GM18498 (cell line): ENCODE results near the gene PARG.
"Not testable (repeated sequence)": the region's sequence is repeated elsewhere in the genome, so short reads cannot be mapped to it uniquely, and the experiment has no call there.

Source experiments
- ATAC-seq: cut with Tn5 transposase; IDR thresholded peaks from one replicate; pipeline ENCODE4 v1.9.1; 2021; ENCODE audit warnings: mild to moderate bottlenecking, moderate library complexity; ENCODE audit not compliant: unreplicated experiment

Gene PARG

GRCh38 chr10:49833168-49833567, 108.7 kb downstream of the PARG start:
- no peak for ATAC-seq

DNA sequence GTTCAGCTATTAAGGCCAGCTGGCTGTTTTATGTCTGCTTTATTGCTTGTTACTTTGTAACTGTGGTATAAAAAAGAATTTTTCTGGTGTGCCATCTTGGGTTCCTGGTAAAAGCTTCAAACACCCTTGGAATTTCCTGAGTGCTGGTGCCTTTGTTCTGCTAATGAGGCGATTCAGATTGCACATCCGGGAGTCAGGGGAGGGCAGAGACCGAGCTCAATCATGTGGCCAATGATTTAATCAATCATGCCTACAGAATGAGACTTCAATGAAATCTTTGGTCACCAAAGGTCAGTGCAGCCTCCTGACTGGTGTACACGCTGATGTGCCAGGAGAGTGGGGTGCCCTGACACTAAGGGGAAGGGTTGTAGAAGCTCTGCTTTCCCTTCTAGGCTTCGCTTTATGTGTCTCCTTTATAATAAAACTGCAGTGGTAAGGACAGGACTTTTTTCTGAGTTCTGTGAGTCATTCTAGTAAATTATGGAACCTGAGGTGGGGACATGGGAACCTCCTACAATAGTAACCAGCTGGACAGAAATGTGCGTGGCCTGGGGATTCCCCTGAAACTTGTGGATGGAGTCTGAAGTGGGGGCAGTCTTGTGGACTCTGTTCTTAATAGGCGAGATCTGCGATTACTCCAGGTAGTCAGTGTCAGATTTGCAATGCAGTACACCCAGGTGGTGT, 110.3 kb downstream of the PARG start:
- no peak for ATAC-seq

DNA sequence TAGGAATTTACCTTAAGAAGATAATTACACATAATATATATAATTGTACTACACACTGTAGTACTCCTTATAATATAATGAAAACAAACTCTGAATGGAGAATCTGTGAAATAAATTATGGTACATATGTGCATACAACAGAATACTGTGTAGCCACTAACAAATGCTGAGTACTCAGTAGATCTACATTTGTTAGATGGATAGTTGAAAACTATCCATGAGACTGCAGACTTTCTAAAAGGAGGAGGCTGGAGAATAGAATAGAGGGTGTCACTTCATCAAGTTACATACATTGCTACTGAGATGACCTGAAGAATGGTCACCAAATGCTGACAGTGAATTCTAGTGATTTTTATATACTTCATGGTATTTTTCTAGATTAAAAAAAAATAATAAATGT, 111.0 kb downstream of the PARG start:
- ATAC-seq: no peak

GRCh38 chr10:49830016-49830415, 111.8 kb downstream of the PARG start:
- ATAC-seq: no peak

DNA sequence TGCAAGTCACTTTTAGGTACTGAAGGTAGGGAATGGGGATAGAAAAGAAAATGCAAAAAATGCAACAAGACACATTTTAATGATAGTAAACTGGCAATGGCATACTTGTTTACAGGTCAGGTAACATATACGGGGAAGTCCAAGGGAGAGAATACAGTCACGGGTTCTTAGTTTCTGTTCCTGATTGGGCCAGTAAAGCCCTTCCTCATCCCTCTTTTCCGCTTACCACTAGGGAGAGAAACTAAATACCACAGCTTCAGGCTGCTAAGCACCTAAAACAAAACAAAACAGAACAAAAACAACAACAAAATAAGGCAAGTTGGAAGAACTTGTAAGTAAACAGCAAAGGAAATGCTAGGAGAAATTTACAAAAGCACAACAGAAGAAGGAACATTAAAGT, 114.5 kb downstream of the PARG start:
- ATAC-seq: no peak

DNA sequence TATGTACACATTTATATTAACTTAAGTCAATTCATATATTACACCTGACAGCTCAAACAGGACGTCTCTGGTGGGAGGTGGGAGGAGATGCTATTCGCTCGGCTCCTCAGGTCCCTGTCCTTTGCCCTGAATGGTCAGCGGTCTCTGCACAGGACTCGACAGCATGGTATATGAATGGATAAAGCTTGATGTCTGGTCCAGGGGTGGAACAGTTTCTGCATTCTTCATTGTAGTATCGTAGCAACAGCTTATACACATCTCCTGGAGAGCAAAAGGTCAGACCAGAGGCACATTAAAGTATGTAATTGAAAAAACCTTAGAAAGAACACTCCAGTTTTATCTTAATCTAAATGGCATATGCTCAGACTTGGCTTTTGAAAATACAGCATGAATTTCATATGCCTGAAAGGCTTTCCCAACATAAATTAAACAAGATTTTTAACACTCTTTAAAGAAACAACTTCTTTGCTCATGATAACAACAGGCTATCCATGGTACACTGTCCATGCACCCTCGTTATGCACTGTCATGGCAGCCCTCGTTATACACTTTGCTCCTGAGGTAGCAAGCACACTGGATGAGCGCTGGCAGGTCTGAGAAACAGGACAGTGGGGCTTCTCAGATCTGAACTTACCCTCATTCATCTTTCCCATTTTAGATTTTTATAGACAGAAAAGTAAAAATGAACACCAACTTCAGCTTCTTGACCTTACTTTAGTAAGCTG, 122.4 kb downstream of the PARG start:
- no peak for ATAC-seq

DNA sequence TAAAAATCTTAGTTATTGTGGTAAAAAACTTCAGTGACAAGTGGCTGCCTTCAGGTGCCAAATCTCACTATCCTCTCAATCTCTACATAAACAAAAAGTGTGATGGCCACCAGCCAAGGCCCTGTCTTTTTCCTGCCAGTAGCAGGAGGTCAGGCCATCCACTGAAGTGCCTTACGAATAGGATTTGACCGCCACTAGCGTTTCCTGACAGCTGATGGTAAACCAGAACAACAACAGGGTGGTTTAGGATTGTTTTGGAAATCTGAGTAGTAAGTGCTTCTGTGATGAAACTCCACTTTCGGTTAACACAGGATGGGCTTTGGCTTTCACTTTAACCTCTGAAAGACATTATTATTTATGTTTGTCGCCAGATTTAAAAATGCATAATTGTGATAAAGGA, 124.0 kb downstream of the PARG start:
- ATAC-seq: no peak

- no peak for ATAC-seq
These were observed 137.8 kb downstream of the PARG start for GRCh38 chr10:49803988-49804387.

DNA sequence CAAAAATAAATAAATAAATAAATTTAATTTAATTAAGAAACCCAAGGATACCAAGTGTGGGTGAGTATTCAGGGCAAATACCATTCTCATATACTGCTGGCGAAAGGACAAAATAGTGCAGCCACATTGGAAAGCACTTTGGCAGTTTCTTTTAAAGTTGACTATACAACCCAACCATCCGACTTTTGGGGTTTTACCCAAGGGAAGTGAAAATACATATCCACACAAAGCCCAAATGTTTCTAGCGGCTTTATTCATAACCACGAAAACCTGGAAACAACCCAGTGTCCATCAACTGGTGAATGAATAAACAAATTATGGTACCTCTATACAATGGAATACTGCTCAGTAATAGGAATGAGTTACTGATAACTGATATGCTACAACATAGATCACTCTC, 143.6 kb downstream of the PARG start:
- ATAC-seq: no peak

- ATAC-seq: no peak
These were observed 150.7 kb downstream of the PARG start for GRCh38 chr10:49791100-49791499.

- ATAC-seq: no peak
These were observed 157.1 kb downstream of the PARG start for GRCh38 chr10:49784681-49785080.

DNA sequence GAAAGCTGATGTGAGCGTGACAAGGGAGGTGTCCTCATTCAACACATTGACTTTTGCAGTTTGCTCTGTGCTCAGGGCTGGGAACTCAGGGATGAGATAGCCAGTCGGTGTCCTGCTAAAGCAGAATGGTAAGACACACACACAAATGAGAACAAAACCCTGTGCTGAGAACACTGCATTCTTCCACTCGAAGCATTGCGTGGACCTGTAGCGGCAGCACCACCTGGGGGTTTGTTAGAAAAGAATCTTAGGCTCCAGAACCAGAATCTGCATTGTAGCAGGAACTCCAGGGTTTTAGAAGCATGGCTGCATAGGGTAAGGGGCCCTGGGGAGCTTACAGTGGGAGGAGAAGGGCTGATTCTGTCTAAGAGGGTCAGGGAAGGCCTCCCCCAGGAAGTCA, 158.2 kb downstream of the PARG start:
- no peak for ATAC-seq

GRCh38 chr10:49781247-49781646, 160.6 kb downstream of the PARG start:
- ATAC-seq: no peak

- ATAC-seq: no peak
These were observed 163.6 kb downstream of the PARG start for GRCh38 chr10:49778197-49778596.

DNA sequence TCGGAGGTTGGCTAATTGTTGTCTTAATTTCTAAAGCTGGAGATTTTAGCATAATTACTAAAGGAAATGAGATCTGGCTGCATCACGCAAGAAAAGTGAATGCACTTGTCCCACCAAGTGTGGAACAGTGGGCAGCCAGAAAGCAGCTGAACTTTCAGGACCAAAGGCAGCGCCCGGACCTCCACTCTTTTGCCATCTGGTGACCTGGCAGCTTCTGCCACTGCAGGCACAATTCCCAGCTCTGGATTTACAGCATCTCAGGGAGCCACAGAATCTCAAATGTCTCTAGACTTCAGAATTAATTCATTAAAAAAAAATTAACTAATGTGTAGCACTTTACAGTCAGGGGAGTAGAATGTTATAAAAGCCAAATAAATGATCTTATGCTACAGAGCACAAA, 165.0 kb downstream of the PARG start:
- ATAC-seq: no peak

GRCh38 chr10:49775014-49775413, 166.8 kb downstream of the PARG start:
- ATAC-seq: no peak

DNA sequence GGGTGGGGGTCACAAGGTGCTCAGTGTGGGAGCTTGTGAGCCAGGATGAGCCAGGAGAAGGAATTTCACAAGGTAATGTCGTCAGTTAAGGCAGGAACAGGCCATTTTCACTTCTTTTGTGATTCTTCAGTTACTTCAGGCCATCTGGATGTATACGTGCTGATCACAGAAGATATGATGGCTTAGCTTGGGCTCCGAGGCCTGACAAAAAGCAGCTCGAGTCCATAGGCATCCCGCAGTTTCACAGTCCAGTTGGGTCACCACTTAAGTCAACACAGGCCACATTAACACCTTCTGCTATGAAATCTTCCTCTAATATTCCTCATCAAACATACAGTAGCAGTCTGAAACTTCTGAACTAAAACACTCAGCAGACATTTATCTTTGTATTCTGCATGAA, 168.9 kb downstream of the PARG start:
- not testable (repeated sequence) for ATAC-seq

- ATAC-seq: not testable (repeated sequence)
These were observed 170.8 kb downstream of the PARG start for GRCh38 chr10:49771046-49771445.

- no peak for ATAC-seq
These were observed 172.1 kb downstream of the PARG start for GRCh38 chr10:49769692-49770091.

GRCh38 chr10:49768731-49769130, 173.1 kb downstream of the PARG start:
- ATAC-seq: no peak

- no peak for ATAC-seq
These were observed 173.5 kb downstream of the PARG start for GRCh38 chr10:49768329-49768728.
